ENCODE data around the gene NEDD4L. TPM values are rescaled to one million over a fixed set of nuclear protein-coding genes. Genes with fewer than 3 reads are reported as not detected.
A peak's percentile ranks its signal among the peaks of the same experiment; 100 is the strongest.

NEDD4L gene
- total RNA-seq, 1 donor from 2014 or later, result 95.9 TPM

GRCh38 chr18:58284699-58285448 lies 240.8 kb downstream of the NEDD4L start:
- no peak for DNase-seq (ENCODE audit: low read depth)
- TF ChIP-seq, protein P1, sequence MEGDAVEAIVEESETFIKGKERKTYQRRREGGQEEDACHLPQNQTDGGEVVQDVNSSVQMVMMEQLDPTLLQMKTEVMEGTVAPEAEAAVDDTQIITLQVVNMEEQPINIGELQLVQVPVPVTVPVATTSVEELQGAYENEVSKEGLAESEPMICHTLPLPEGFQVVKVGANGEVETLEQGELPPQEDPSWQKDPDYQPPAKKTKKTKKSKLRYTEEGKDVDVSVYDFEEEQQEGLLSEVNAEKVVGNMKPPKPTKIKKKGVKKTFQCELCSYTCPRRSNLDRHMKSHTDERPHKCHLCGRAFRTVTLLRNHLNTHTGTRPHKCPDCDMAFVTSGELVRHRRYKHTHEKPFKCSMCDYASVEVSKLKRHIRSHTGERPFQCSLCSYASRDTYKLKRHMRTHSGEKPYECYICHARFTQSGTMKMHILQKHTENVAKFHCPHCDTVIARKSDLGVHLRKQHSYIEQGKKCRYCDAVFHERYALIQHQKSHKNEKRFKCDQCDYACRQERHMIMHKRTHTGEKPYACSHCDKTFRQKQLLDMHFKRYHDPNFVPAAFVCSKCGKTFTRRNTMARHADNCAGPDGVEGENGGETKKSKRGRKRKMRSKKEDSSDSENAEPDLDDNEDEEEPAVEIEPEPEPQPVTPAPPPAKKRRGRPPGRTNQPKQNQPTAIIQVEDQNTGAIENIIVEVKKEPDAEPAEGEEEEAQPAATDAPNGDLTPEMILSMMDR (conservative IDR thresholded peaks at IDR 0.05; ENCODE audit: low read depth, low read length), result no peak
- no peak overlapping the region for H3K4me3 ChIP-seq (ENCODE audit: low read depth, low read length)

DNA sequence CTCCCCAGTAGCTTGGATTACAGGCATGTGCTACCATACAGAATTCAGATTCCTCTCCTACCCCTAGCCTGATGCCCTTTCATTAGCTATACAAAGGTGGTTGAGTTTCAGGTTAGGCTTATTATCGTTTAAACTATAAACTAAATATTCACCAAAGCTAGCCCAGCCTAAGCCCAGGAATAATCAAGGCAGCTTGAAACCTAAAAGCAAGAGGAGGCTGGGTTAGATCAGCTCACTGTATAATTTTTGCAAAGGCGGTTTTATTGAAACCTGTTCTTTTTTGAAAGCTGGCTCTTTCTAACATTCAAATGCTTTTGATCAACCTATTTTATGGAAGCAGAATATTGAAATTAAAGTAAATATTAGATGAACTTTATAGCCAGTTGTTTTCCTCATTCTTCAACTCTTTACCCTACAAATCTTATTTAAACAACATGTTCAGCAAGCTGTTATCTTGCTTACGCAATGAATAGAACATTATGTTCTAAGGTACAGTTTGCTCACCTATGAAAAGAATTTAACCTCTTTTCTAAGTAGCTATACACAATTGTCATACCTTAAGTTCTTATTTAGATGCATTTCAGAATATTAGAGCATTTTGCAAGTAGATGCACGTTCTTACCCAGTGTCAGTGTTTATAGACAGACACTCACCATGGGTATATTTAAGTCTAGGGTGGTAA lies 241.6 kb downstream of the NEDD4L start:
- TF ChIP-seq, protein P1 (conservative IDR thresholded peaks at IDR 0.05; ENCODE audit: low read depth, low read length), result no peak
- no peak overlapping the region for H3K4me3 ChIP-seq (ENCODE audit: low read depth, low read length)
- DNase-seq (ENCODE audit: low read depth), result no peak

DNA sequence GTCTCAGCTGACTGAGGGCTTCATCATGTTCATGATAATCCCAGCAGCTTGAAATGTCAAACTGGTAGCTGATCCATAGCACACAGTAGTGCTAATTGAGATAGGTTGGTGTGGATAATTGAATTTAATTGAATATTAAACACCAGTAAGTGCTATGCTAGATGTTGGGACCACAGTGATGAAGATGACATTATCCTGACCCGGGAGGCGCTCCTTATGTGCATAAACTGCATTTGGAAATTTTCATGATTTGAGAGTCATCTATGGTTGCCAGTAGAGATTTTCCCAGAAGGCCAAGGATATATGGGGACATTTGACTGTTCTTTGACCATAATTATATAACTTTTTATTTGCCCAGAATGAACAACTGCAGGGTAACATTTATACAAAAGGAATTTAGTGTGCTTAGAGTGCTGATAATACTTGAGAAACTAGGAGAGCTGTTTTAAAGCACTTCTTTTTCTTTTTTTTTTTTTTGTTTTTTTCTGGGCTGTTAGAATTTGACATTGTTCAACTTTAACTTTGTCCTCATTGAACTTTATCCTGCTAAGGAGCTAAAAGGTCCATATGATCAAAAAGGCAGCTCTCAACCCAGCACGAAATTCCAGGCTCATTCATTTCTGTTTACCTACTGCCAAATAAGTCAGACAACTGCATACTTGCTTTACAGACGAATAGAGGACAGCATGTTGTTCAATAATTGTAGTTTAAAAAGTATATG lies 242.8 kb downstream of the NEDD4L start:
- H3K4me3 ChIP-seq (ENCODE audit: low read depth, low read length), result peak overlapping the region; percentile 4
- DNase-seq (ENCODE audit: low read depth), result no peak
- TF ChIP-seq, protein P1 (conservative IDR thresholded peaks at IDR 0.05; ENCODE audit: low read depth, low read length), result no peak

DNA sequence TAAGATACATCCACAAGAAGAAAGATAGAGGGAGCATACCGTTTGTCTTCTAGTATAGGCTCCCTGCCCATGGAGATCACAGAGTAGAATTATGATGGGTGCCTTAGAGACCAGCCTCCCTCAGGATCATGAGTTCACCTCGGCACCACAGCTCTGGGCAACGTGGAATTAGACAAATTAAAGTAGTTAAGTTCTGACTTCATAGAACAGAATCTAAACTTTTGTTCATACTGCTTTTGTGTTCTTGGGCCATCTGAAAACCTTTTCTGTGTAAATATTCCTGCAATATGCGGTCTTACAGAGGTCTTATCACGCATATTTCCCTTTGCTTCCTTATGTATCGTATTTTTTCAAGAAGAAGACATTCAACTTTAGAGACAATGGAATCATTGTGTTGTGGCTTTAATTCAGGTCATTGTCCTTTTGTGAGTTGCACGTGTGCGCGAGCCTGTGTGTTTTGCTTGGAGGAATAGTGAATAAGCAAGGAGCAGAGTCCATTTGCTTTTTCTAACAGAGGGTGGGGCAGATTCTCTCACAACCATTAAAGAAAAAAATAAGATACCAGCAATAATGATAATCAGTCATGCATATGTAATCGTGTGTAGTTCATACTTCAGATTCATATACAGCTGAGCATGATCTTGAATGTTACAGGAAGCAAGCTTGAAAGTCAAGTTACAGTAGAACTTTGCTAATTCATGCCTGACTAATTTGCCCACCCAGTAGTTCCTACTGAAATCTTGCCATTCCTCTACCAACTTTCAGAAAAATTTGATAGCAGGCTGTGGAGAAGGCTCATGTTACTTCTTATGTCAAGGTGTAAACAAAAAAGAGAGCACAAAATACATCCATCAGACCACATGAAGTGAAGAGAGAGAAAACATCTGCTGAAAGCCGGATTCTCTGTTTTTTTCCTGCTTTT lies 243.6 kb downstream of the NEDD4L start:
- peak overlapping the region; percentile 4 for H3K4me3 ChIP-seq (ENCODE audit: low read depth, low read length)
- TF ChIP-seq, protein P1 (conservative IDR thresholded peaks at IDR 0.05; ENCODE audit: low read depth, low read length), result no peak
- no peak for DNase-seq (ENCODE audit: low read depth)

DNA sequence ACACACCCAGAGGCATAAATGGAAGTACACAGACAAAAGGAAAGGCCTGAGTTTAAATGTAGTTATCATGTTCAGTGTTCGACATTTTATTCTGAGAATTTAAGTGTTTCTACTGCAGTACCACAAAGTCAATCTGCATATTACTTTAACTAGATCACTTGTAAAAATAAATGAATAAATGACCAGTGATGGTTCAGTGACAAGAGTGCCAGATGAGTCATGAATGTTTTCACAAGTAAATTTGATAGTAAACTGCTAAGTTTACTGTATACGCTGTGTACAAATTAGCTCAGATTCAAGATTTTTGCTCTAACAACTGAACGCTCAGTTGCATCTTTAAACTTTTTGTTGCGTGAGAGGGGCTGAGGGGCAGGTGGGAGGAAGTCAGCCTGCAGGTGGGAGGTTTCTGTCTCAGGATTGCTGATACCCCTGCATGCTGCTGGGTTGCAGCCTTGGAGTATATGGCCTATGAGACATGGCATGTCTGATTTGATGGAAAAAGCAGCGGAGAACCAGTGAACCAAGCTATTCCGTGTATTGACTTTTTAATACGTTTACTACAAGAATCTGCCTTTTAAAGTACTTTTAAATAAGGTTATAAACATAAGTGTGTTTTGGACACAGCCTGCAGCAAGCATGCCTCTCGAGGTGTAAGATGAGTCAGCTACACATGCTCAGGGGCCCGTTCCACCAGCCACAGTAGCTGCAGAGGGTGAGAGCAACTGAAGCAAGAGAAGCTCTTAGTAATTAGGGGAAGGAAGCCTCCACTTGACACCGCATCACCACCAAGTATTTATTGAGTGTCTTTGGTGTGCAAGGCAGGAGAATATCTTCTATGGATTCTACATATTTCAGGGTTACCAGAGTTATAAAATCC lies 245.1 kb downstream of the NEDD4L start:
- no peak overlapping the region for H3K4me3 ChIP-seq (ENCODE audit: low read depth, low read length)
- no peak for DNase-seq (ENCODE audit: low read depth)
- TF ChIP-seq, protein P1 (conservative IDR thresholded peaks at IDR 0.05; ENCODE audit: low read depth, low read length), result no peak

All from epithelial cell of proximal tubule (primary cell).